Retinal pigment epithelial cell (primary cell): Measurements from ENCODE around the gene LTBP4.

Experiments used
- DNase-seq: peaks from one replicate; pipeline ENCODE4 v3.0.0-alpha.2; 2010; ENCODE audit warnings: low read depth
- H3K4me3 ChIP-seq: 2 replicates; pipeline ENCODE4 v1.5.1; 2011; ENCODE audit warnings: mild to moderate bottlenecking, low read length, control low read depth, moderate library complexity
- CTCF ChIP-seq: conservative IDR thresholded peaks from 2 replicates; pipeline ENCODE4 v1.5.1; 2011; ENCODE audit warnings: low read depth, low read length, control low read depth, inconsistent platforms

LTBP4 gene

GRCh38 chr19:40663695-40664692 is 62.8 kb downstream of the LTBP4 start:
- H3K4me3 ChIP-seq, result peak overlapping the region; percentile 58
- DNase-seq, result no peak
- no peak for TF ChIP-seq CTCF

- TF ChIP-seq CTCF, result no peak
- H3K4me3 ChIP-seq, result no peak overlapping the region
- DNase-seq, result no peak
Measured at GRCh38 chr19:40666803-40667438, 65.8 kb downstream of the LTBP4 start.

- TF ChIP-seq CTCF, result no peak
- no peak overlapping the region for H3K4me3 ChIP-seq
- no peak for DNase-seq
Measured at GRCh38 chr19:40667602-40668001, 66.4 kb downstream of the LTBP4 start.

GRCh38 chr19:40668991-40669614 is 67.9 kb downstream of the LTBP4 start:
- H3K4me3 ChIP-seq, result no peak overlapping the region
- no peak for TF ChIP-seq CTCF
- DNase-seq, result no peak

- no peak for TF ChIP-seq CTCF
- no peak for DNase-seq
- H3K4me3 ChIP-seq, result no peak overlapping the region
Measured at GRCh38 chr19:40671404-40671803, 70.2 kb downstream of the LTBP4 start.

- no peak for DNase-seq
- no peak for TF ChIP-seq CTCF
- no peak overlapping the region for H3K4me3 ChIP-seq
Measured at GRCh38 chr19:40672038-40672437, 70.9 kb downstream of the LTBP4 start.
